ENCODE results near the gene SPTBN1.
"Not testable (repeated sequence)": the region's sequence is repeated elsewhere in the genome, so short reads cannot be mapped to it uniquely, and the experiment has no call there.

SPTBN1 gene

GRCh38 chr2:54681416-54681815 lies 225.3 kb downstream of the SPTBN1 start:
- DNase-seq, result no peak

- DNase-seq, result no peak
These were observed 227.5 kb downstream of the SPTBN1 start for GRCh38 chr2:54683596-54683995.

DNA sequence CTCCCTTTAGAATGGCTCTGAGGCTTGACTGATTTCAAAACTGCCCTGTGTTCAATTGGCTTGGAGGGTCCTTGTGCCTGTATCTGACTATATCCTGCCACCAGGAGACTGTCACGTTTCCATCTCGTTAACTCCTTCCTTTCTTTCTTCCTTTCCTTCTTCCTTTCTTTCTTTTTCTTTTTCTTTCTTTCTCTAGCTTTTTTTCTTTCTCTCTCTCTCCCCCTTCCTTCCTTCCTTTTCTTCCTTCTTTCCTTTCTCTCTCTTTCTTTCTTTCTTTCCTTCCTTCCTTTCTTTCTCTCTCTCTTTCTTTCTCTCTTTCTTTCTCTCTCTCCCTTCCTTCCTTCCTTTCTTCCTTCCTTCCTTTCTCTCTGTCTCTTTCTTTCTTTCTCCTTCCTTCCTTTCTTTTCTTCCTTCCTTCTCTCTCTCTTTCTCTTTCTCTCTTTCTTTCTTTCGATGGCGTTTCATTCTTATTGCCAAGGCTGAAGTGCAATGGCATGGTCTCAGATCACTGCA lies 229.2 kb downstream of the SPTBN1 start:
- DNase-seq, result no peak

- DNase-seq, result no peak
These were observed 231.5 kb downstream of the SPTBN1 start for GRCh38 chr2:54687595-54688152.

- no peak for DNase-seq
These were observed 235.5 kb downstream of the SPTBN1 start for GRCh38 chr2:54691445-54692135.

DNA sequence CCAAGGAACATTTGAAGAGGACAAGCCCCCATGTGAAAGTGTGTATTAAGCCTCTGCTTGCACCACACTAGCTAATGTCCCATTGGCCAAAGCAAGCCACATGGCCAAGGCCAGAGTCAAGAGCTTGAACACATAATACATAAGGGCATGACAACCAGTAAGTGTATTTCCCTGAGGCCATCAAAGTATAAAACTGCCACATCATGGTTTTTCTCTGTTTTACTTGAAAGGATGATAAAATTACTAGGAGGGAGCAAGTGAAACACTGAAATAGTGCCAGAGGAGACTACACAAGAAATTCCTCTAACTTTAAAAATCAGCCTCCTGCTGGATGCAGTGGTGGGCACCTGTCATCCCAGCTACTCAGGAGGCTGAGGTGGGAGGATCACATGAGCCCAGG lies 236.4 kb downstream of the SPTBN1 start:
- DNase-seq, result no peak

GRCh38 chr2:54695378-54695777 lies 239.3 kb downstream of the SPTBN1 start:
- no peak for DNase-seq

DNA sequence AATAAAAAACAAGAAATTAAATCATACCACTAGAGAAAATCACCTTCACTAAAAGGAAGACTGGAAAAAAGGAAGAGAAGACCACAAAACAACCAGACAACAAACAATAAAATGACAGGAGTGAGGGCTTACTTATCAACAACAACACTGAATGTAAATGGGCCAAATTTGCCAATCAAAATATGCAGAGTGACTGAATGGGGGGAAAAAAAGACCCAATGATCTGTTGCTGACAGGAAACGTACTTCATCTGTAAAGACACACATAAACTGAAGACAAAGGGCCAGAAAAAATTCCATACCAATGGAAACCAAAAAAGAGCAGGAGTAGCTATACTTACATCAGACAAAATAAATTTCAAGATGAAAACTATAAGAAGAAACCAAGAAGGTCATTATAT lies 241.8 kb downstream of the SPTBN1 start:
- DNase-seq, result no peak

DNA sequence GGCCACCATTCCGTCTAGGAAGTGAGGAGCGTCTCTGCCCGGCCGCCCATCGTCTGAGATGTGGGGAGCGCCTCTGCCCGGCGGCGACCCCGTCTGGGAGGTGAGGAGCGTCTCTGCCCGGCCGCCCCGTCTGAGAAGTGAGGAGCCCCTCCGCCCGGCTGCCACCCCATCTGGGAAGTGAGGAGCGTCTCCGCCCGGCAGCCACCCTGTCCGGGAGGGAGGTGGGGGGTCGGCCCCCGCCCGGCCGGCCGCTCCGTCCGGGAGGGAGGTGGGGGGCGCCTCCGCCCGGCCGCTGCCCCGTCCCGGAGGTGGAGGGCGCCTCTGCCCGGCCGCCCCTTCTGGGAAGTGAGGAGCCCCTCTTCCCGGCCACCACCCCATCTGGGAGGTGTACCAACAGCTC lies 242.8 kb downstream of the SPTBN1 start:
- DNase-seq, result not testable (repeated sequence)

- no peak for DNase-seq
These were observed 243.5 kb downstream of the SPTBN1 start for GRCh38 chr2:54699665-54700064.

DNA sequence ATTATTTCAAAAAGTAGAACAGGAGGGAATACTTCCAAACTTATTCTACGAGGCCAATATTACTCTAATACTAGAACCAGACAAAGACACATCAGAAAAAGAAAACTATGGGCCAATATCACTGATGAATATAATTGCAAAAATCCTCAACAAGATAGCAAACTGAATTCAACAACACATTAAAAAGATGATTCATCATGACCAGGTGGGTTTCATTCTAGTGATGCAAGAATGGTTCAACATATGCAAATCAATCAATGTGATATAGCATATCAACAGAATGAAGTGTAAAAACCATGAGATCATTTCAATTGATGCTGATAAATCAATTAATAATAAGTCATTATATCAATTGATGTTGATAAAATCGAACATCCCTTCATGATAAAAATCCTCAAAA lies 244.9 kb downstream of the SPTBN1 start:
- DNase-seq, result no peak

DNA sequence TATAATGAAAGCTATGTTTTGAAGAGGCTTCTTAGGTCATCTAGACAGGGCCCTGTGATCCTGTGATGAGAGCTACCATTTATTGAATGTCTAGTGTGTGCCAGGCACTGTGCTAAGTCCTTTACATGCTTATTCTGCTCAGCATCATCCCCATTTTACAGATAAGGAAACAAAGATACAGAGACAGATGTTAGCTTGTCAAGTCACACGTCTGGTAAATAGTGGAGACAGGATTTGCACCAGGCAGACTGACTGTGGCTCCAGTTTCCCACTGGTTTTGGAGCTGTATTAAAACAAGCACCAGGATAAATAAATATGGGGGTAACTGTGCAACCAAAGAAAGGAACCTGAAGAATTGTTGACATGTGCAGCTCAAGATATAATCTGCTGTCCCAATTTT lies 248.1 kb downstream of the SPTBN1 start:
- no peak for DNase-seq

DNA sequence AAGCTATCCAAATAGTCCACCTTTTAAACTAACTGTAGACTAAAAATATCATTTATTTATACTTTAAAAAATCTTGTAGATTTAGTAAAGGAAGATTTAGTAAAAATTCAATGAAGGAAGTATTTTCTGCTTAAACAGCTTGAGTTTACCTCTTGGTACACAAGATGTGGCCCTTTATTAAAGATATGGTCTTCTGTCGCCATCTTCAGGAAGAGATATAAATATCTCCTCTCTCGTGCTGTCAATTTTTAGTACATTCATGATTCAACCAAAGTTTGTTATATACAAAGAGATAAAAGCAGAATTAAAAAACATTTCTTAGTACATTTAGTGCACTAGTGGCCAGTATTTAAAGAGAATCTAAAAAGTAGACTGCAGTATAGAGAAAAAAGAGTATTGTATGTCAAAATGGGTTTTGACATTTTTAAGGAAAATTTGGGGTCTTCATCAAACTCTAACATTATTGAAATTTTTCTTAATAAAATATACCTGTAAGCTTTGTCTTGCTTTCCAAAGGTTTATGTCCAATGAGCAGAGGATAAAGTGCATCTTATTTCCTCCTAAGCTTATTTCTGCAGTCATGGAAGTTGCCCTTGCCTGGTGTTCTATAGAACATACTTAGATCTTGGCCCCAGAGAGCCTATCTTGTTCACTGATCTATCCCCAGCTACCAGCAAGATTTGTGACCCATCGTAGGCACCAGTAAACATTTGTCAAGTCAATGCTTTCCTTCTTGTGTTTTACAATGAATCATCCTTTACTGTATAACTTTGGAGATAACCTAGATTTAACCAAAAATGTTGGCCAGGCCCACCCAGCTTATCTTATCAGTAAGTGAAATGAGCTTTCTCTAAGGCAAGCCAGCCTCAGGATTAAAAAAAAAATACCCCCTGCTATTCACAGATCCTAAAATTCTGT lies 248.8 kb downstream of the SPTBN1 start:
- DNase-seq, result no peak

DNA sequence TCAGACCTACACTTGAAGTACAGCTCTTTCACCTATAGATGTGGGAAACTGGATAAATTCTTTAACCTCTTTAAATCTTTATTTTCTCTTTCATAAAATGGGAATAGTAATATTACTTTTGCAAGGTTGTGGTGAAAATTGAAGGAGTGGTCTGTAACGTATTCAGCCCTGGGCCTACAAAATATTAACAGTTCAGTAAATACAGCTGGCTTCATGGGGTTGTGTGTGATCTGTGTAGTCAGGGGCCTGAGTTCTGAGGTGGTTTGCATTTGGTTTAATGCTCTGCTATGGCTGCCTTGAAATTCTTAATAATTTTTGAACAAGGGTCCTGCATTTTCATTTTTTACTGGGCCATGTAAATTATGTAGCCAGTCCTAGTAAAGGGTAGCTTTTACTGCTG lies 250.5 kb downstream of the SPTBN1 start:
- no peak for DNase-seq

GRCh38 chr2:54708584-54709335 lies 252.6 kb downstream of the SPTBN1 start:
- no peak for DNase-seq

GRCh38 chr2:54709336-54709809 lies 253.2 kb downstream of the SPTBN1 start:
- no peak for DNase-seq

- no peak for DNase-seq
These were observed 254.1 kb downstream of the SPTBN1 start for GRCh38 chr2:54710216-54710615.

GRCh38 chr2:54712516-54712915 lies 256.4 kb downstream of the SPTBN1 start:
- DNase-seq, result no peak

- DNase-seq, result no peak
These were observed 258.9 kb downstream of the SPTBN1 start for GRCh38 chr2:54714996-54715395.

- DNase-seq, result no peak
These were observed 260.2 kb downstream of the SPTBN1 start for GRCh38 chr2:54716375-54716774.

DNA sequence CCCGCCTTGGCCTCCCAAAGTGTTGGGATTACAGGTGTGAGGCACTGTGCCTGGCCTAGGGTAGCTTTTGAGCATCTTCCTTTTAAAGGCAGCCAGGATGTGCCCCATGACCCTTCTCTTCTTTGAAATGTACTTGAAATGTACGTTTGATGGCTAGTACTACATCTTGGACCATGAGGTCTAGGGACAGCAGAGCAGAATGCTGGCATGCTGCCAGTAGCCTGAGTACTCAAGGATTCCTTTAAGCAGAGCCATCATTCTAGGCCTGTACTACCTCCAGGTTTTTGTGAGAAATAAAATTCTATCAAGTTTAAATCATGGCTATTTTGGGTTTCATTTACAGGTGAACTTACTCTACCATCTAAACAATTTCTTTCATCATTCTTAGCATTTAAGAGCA lies 264.4 kb downstream of the SPTBN1 start:
- no peak for DNase-seq
